Fibroblast of lung (primary cell): ENCODE results near the gene CYTH2.

ENCODE experiments used
- CTCF ChIP-seq, 2 donors: IDR thresholded peaks in 1 of 2; conservative IDR thresholded peaks in 1 of 2; 1 replicate in 1 of 2; 2 replicates in 1 of 2; pipeline ENCODE4 v1.5.1; 2011 to 2012; ENCODE audit warnings: low read length in 2 of 2, control low read depth in 1 of 2, inconsistent platforms in 1 of 2, low read depth in 1 of 2, mild to moderate bottlenecking in 1 of 2
- EZH2 ChIP-seq: IDR thresholded peaks from 2 replicates; pipeline ENCODE4 v1.5.1; 2012; ENCODE audit warnings: low read length, control low read depth, mild to moderate bottlenecking; ENCODE audit errors: missing control alignments

- no peak for TF ChIP-seq CTCF (conservative IDR thresholded peaks at IDR 0.05 in 1 of 2, IDR thresholded peaks at IDR 0.05 in 1 of 2; ENCODE audit: low read depth in 1 of 2, low read length in 2 of 2)
- no peak for TF ChIP-seq EZH2
Observed at GRCh38 chr19:48433337-48433736, 35.8 kb upstream of the CYTH2 start.
